NT2/D1 (cell line): Measurements from ENCODE around the gene MRAS.

Source experiments
- DNase-seq: peaks from one replicate; pipeline ENCODE4 v3.0.0-alpha.2; 2011; ENCODE audit warnings: low read depth, low spot score
- H3K27me3 ChIP-seq: 2 replicates; pipeline ENCODE4 v1.6.0; 2011; ENCODE audit warnings: mild to moderate bottlenecking; ENCODE audit not compliant: insufficient read length, insufficient read depth
- H3K36me3 ChIP-seq: 2 replicates; pipeline ENCODE4 v1.6.1; 2011; ENCODE audit warnings: mild to moderate bottlenecking, low read length, mixed read lengths; ENCODE audit not compliant: insufficient read depth, insufficient read length
- H3K4me1 ChIP-seq: 2 replicates; pipeline ENCODE4 v1.5.1; 2011; ENCODE audit not compliant: insufficient read depth, insufficient read length
- H3K4me3 ChIP-seq: 2 replicates; pipeline ENCODE4 v1.5.1; 2011; ENCODE audit warnings: low read depth; ENCODE audit not compliant: insufficient read length
- H3K9ac ChIP-seq: 2 replicates; pipeline ENCODE4 v1.6.0; 2011; ENCODE audit warnings: low read depth; ENCODE audit not compliant: insufficient read length
- H3K9me3 ChIP-seq: 2 replicates; pipeline ENCODE4 v1.5.1; 2011; ENCODE audit warnings: mild to moderate bottlenecking, low read length; ENCODE audit not compliant: insufficient read depth
- SUZ12 ChIP-seq: IDR thresholded peaks from 2 replicates; pipeline ENCODE4 v1.6.1; 2011; ENCODE audit not compliant: insufficient read length, insufficient read depth; ENCODE audit errors: extremely low read depth
- YY1 ChIP-seq: IDR thresholded peaks from 2 replicates; pipeline ENCODE4 v1.6.1; 2011; ENCODE audit not compliant: insufficient read length, insufficient read depth
- ZNF274 ChIP-seq: IDR thresholded peaks from 2 replicates; pipeline ENCODE4 v1.6.1; 2011; ENCODE audit warnings: mild to moderate bottlenecking, low read depth, low read length

The MRAS gene

GRCh38 chr3:138438896-138439295, 90.5 kb downstream of the MRAS start:
- H3K9me3 ChIP-seq, result peaks cover 4% of the 10 kb centered on the region; the same call in 1 of the 2 replicates
- H3K27me3 ChIP-seq, result peaks cover 33% of the 10 kb centered on the region
- peaks cover 29% of the 10 kb centered on the region for H3K4me1 ChIP-seq
- peaks cover 20% of the 10 kb centered on the region for H3K36me3 ChIP-seq
- TF ChIP-seq ZNF274, result no peak
- TF ChIP-seq YY1, result no peak
- no peak for TF ChIP-seq SUZ12
- no peak overlapping the region for H3K4me3 ChIP-seq
- DNase-seq, result no peak
- H3K9ac ChIP-seq, result no peak overlapping the region

GRCh38 chr3:138439646-138440045, 91.3 kb downstream of the MRAS start:
- Histone ChIP-seq H3K4me3 (no peak overlapping the region), H3K4me1 (peaks cover 29% of the 10 kb centered on the region), H3K9me3 (no peaks in the 10 kb centered on the region), H3K27me3 (peaks cover 25% of the 10 kb centered on the region), H3K9ac (no peak overlapping the region), H3K36me3 (peaks cover 20% of the 10 kb centered on the region)
- no peak for DNase-seq
- no peak for TF ChIP-seq YY1
- TF ChIP-seq ZNF274, result no peak
- no peak for TF ChIP-seq SUZ12

GRCh38 chr3:138440121-138440521, 91.7 kb downstream of the MRAS start:
- H3K9me3 ChIP-seq, result no peaks in the 10 kb centered on the region
- peaks cover 31% of the 10 kb centered on the region for H3K4me1 ChIP-seq
- H3K36me3 ChIP-seq, result peaks cover 20% of the 10 kb centered on the region
- no peak for DNase-seq
- H3K27me3 ChIP-seq, result peaks cover 20% of the 10 kb centered on the region
- H3K4me3 ChIP-seq, result no peak overlapping the region
- H3K9ac ChIP-seq, result no peak overlapping the region
- TF ChIP-seq YY1 (no peak), SUZ12 (no peak), ZNF274 (no peak)

GRCh38 chr3:138440596-138440995, 92.2 kb downstream of the MRAS start:
- H3K27me3 ChIP-seq, result peaks cover 16% of the 10 kb centered on the region
- no peaks in the 10 kb centered on the region for H3K9me3 ChIP-seq
- no peak for DNase-seq
- peaks cover 31% of the 10 kb centered on the region for H3K4me1 ChIP-seq
- H3K4me3 ChIP-seq, result no peak overlapping the region
- H3K36me3 ChIP-seq, result peaks cover 25% of the 10 kb centered on the region
- TF ChIP-seq ZNF274, result no peak
- TF ChIP-seq YY1, result no peak
- TF ChIP-seq SUZ12, result no peak
- no peak overlapping the region for H3K9ac ChIP-seq

GRCh38 chr3:138441256-138441655, 92.9 kb downstream of the MRAS start:
- peaks cover 31% of the 10 kb centered on the region for H3K4me1 ChIP-seq
- TF ChIP-seq YY1 (no peak), ZNF274 (no peak), SUZ12 (no peak)
- no peak overlapping the region for H3K4me3 ChIP-seq
- peak overlapping the region; percentile 46 for H3K9ac ChIP-seq
- H3K27me3 ChIP-seq, result peaks cover 9% of the 10 kb centered on the region
- no peaks in the 10 kb centered on the region for H3K9me3 ChIP-seq
- no peak for DNase-seq
- peaks cover 26% of the 10 kb centered on the region for H3K36me3 ChIP-seq

- peaks cover 31% of the 10 kb centered on the region for H3K4me1 ChIP-seq
- peaks cover 22% of the 10 kb centered on the region for H3K36me3 ChIP-seq
- no peak for DNase-seq
- H3K4me3 ChIP-seq, result no peak overlapping the region
- peaks cover 4% of the 10 kb centered on the region for H3K27me3 ChIP-seq
- no peaks in the 10 kb centered on the region for H3K9me3 ChIP-seq
- no peak overlapping the region for H3K9ac ChIP-seq
- TF ChIP-seq ZNF274 (no peak), SUZ12 (no peak), YY1 (no peak)
Observed at GRCh38 chr3:138441742-138442141, 93.4 kb downstream of the MRAS start.

- no peak for DNase-seq
Observed at GRCh38 chr3:138442433-138442832, 94.1 kb downstream of the MRAS start.

More at GRCh38 chr3:138442433-138442832, 94.1 kb downstream of the MRAS start:
- peaks cover 19% of the 10 kb centered on the region for H3K36me3 ChIP-seq
- H3K9me3 ChIP-seq, result no peaks in the 10 kb centered on the region
- no peak overlapping the region for H3K4me3 ChIP-seq
- H3K9ac ChIP-seq, result no peak overlapping the region
- H3K27me3 ChIP-seq, result no peaks in the 10 kb centered on the region
- peaks cover 29% of the 10 kb centered on the region for H3K4me1 ChIP-seq
- TF ChIP-seq SUZ12, result no peak
- TF ChIP-seq YY1, result no peak
